Measurements from ENCODE around the gene HEATR5A.

Gene HEATR5A

GRCh38 chr14:31426663-31427062 is 6.3 kb upstream of the HEATR5A start:
- DNase-seq (ENCODE audit: low spot score), result no peak

GRCh38 chr14:31425905-31426304 is 5.6 kb upstream of the HEATR5A start:
- DNase-seq (ENCODE audit: low spot score), result no peak

- DNase-seq (ENCODE audit: low spot score), result no peak
Observed at GRCh38 chr14:31421200-31421599, 850 bp upstream of the HEATR5A start.

GRCh38 chr14:31419967-31420318 is 407 bp downstream of the HEATR5A start:
- no peak for DNase-seq (ENCODE audit: low spot score)

GRCh38 chr14:31419179-31419966 is 977 bp downstream of the HEATR5A start:
- DNase-seq (ENCODE audit: low spot score), result no peak

- DNase-seq (ENCODE audit: low spot score), result no peak
Observed at GRCh38 chr14:31418440-31418839, 1.9 kb downstream of the HEATR5A start.

- no peak for DNase-seq (ENCODE audit: low spot score)
Observed at GRCh38 chr14:31414190-31414833, 6.0 kb downstream of the HEATR5A start.

GRCh38 chr14:31411218-31411727 is 9.1 kb downstream of the HEATR5A start:
- no peak for DNase-seq (ENCODE audit: low spot score)

- DNase-seq (ENCODE audit: low spot score), result no peak
Observed at GRCh38 chr14:31410048-31410650, 10.2 kb downstream of the HEATR5A start.

- no peak for DNase-seq (ENCODE audit: low spot score)
Observed at GRCh38 chr14:31408421-31408820, 11.9 kb downstream of the HEATR5A start.

GRCh38 chr14:31405599-31406232 is 14.6 kb downstream of the HEATR5A start:
- DNase-seq (ENCODE audit: low spot score), result no peak

- no peak for DNase-seq (ENCODE audit: low spot score)
Observed at GRCh38 chr14:31405106-31405505, 15.2 kb downstream of the HEATR5A start.

GRCh38 chr14:31403707-31404106 is 16.6 kb downstream of the HEATR5A start:
- no peak for DNase-seq (ENCODE audit: low spot score)

GRCh38 chr14:31402764-31403439 is 17.4 kb downstream of the HEATR5A start:
- DNase-seq (ENCODE audit: low spot score), result no peak

- DNase-seq (ENCODE audit: low spot score), result no peak
Observed at GRCh38 chr14:31401369-31401932, 18.9 kb downstream of the HEATR5A start.

- DNase-seq (ENCODE audit: low spot score), result no peak
Observed at GRCh38 chr14:31400031-31400638, 20.2 kb downstream of the HEATR5A start.

GRCh38 chr14:31395572-31396205 is 24.7 kb downstream of the HEATR5A start:
- DNase-seq (ENCODE audit: low spot score), result no peak

- DNase-seq (ENCODE audit: low spot score), result no peak
Observed at GRCh38 chr14:31395119-31395518, 25.2 kb downstream of the HEATR5A start.

GRCh38 chr14:31391977-31392503 is 28.3 kb downstream of the HEATR5A start:
- no peak for DNase-seq (ENCODE audit: low spot score)

- DNase-seq (ENCODE audit: low spot score), result no peak
Observed at GRCh38 chr14:31391473-31391872, 28.9 kb downstream of the HEATR5A start.

GRCh38 chr14:31389946-31390345 is 30.4 kb downstream of the HEATR5A start:
- no peak for DNase-seq (ENCODE audit: low spot score)

Data from CD4-positive, alpha-beta T cell treated with Interleukin-15 for 4 hours (primary cell).